Smooth muscle cell (in vitro differentiated cells): ENCODE results near the gene WBP1. TPM values are rescaled to one million over a fixed set of nuclear protein-coding genes. Genes with fewer than 3 reads are reported as not detected.
A peak's percentile ranks its signal among the peaks of the same experiment; 100 is the strongest.
"Not testable (repeated sequence)": the region's sequence is repeated elsewhere in the genome, so short reads cannot be mapped to it uniquely, and the experiment has no call there.

Source experiments
- DNase-seq: peaks from one replicate; lab custom pipeline; 2025; ENCODE audit not compliant: unreplicated experiment; lab: John Stamatoyannopoulos, UW
- H2AFZ ChIP-seq: fragments of 200-600 bp; sonication (generic); 2 replicates; pipeline ENCODE4 v1.6.0; 2016; ENCODE audit warnings: antibody characterized with exemption, low read depth, mild to moderate bottlenecking
- H3F3A ChIP-seq: fragments of 200-600 bp; sonication (generic); 2 replicates; pipeline ENCODE4 v1.6.0; 2017; ENCODE audit warnings: antibody characterized with exemption, low read depth
- H3K27ac ChIP-seq: fragments of 200-600 bp; sonication (generic); 2 replicates; pipeline ENCODE4 v1.5.1; 2016; ENCODE audit warnings: low read depth, mild to moderate bottlenecking
- H3K27me3 ChIP-seq: fragments of 200-600 bp; sonication (generic); 2 replicates; pipeline ENCODE4 v1.6.1; 2016; ENCODE audit warnings: low read depth, mild to moderate bottlenecking
- H3K36me3 ChIP-seq: fragments of 200-600 bp; sonication (generic); 2 replicates; pipeline ENCODE4 v1.5.1; 2016; ENCODE audit warnings: low read depth
- H3K4me1 ChIP-seq: fragments of 200-600 bp; sonication (generic); 2 replicates; pipeline ENCODE4 v1.5.1; 2016; ENCODE audit warnings: low read depth
- H3K4me2 ChIP-seq: fragments of 200-600 bp; sonication (generic); 2 replicates; pipeline ENCODE4 v1.6.0; 2016; ENCODE audit warnings: mild to moderate bottlenecking
- H3K4me3 ChIP-seq: fragments of 200-600 bp; sonication (generic); 2 replicates; pipeline ENCODE4 v1.5.1; 2016; ENCODE audit warnings: mild to moderate bottlenecking
- H3K79me2 ChIP-seq: fragments of 200-600 bp; sonication (generic); 2 replicates; pipeline ENCODE4 v1.6.0; 2016; ENCODE audit warnings: low read depth, mild to moderate bottlenecking
- H3K9ac ChIP-seq: fragments of 200-600 bp; sonication (generic); 2 replicates; pipeline ENCODE4 v1.6.0; 2016; ENCODE audit warnings: low read depth
- H3K9me3 ChIP-seq: fragments of 200-600 bp; sonication (generic); replicated peaks from 2 replicates; pipeline ENCODE4 v1.5.1; 2016; ENCODE audit warnings: low read depth
- H4K20me1 ChIP-seq: fragments of 200-600 bp; sonication (generic); 2 replicates; pipeline ENCODE4 v1.6.0; 2016; ENCODE audit warnings: low read depth
- WGBS: methylation state at CpG from one replicate; pipeline ENCODE4 v1.1.7; 2016; ENCODE audit warnings: low lambda C conversion rate; 5-methylcytosine and 5-hydroxymethylcytosine counted together
- polyA plus RNA-seq: library from polyadenylated mRNA; unstranded; fragments of >200 nt; fragmentation: Nextera tagmentation; extraction: Ambion mirVana; gene quantifications from 2 replicates; pipeline ENCODE4 v1.2.1, GENCODE V29; 2016
- total RNA-seq: library from RNA; depleted of rRNA; stranded (reverse); fragments of >200 nt; gene quantifications from 2 replicates; pipeline ENCODE4 v1.2.3, GENCODE V29; 2014
- TF ChIP-seq, protein P1 (sequence below): fragments of 200-600 bp; sonication (generic); IDR thresholded peaks from 2 replicates; pipeline ENCODE4 v1.5.1; 2017; ENCODE audit warnings: borderline replicate concordance, mild to moderate bottlenecking, antibody characterized with exemption; ENCODE audit not compliant: insufficient read depth, poor library complexity, severe bottlenecking

WBP1 gene
- total and polyA plus RNA-seq, 2 experiments from 2014 or later, result 90.8 to 117 TPM

DNA sequence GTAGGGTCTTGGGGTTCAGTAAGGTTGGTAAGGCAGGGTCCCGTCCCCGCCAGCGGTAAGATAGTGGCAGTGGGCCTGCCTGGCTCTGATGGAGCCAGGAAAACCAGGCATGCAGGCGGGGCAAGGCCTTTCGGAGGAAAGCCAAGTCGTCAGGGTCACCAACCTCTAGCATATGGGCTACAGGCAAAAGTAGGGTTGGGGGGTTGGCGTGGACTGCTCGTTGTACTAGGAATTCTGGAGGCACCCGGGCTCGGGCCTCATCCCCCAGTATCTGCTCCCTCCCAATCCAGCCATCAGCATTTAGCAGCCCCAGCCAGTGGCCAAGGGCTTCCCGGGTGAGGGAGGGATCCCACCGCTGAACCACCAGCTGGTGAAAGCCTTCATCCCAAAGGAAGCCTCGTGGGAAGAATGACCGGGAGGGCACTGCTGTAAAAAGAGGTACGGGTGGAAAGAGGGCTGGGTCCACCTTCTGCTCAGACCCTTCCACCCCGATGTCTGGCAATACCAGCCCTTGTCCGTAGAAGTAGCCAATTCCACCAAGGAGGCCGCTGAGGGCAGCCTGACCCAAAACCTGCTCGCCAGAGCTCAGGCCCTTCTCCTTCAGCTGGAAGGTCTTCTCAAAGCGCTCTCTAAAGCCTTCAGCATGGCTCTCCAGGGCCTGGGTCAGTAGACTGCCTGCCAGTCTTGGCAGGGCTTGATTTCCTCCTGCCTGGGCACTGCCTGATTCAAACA, 4.0 kb downstream of the WBP1 start:
- peaks cover 16% of the 10 kb centered on the region for H3F3A ChIP-seq
- WGBS, result 97% methylated on average over 20 of the region's 20 CpGs

DNA sequence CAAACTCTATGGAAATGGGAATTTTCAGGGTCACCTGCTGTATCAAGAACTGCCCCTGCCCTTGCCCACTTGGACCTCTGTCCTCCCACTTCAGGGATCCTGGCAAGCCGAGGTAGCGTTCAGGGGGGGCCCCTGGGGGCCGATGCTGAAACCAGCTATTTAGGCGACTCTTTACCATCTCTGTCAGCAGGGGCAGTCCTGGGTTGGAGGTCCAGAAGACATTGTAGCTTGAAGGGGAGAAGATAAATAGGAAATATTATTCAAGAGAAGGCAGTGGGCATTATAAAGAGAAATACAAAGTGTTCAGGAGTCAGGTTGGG, 4.5 kb downstream of the WBP1 start:
- DNase-seq, result no peak
- Histone ChIP-seq H3K9ac (no peak overlapping the region), H4K20me1 (no peaks in the 10 kb centered on the region), H3K27ac (no peak overlapping the region), H3K4me1 (peaks cover 19% of the 10 kb centered on the region), H3K36me3 (no peaks in the 10 kb centered on the region), H3K9me3 (no peaks in the 10 kb centered on the region), H3K27me3 (no peaks in the 10 kb centered on the region), H3K4me3 (no peak overlapping the region), H3F3A (peaks cover 20% of the 10 kb centered on the region), H2AFZ (no peak overlapping the region), H3K4me2 (no peak overlapping the region), H3K79me2 (peaks cover 47% of the 10 kb centered on the region)
- 97% methylated on average over 4 of the region's 4 CpGs for WGBS
- TF ChIP-seq, protein P1, sequence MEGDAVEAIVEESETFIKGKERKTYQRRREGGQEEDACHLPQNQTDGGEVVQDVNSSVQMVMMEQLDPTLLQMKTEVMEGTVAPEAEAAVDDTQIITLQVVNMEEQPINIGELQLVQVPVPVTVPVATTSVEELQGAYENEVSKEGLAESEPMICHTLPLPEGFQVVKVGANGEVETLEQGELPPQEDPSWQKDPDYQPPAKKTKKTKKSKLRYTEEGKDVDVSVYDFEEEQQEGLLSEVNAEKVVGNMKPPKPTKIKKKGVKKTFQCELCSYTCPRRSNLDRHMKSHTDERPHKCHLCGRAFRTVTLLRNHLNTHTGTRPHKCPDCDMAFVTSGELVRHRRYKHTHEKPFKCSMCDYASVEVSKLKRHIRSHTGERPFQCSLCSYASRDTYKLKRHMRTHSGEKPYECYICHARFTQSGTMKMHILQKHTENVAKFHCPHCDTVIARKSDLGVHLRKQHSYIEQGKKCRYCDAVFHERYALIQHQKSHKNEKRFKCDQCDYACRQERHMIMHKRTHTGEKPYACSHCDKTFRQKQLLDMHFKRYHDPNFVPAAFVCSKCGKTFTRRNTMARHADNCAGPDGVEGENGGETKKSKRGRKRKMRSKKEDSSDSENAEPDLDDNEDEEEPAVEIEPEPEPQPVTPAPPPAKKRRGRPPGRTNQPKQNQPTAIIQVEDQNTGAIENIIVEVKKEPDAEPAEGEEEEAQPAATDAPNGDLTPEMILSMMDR, result no peak

More for the DNA sequence above, 4.0 kb downstream of the WBP1 start:
- Histone ChIP-seq H3K27me3 (no peaks in the 10 kb centered on the region), H3K27ac (no peak overlapping the region), H3K9ac (no peak overlapping the region), H3K4me1 (peaks cover 19% of the 10 kb centered on the region), H3K4me2 (no peak overlapping the region), H3K79me2 (peaks cover 47% of the 10 kb centered on the region), H3K9me3 (no peaks in the 10 kb centered on the region), H3K4me3 (no peak overlapping the region), H3K36me3 (no peaks in the 10 kb centered on the region), H2AFZ (no peak overlapping the region), H4K20me1 (no peaks in the 10 kb centered on the region)
- TF ChIP-seq, protein P1, result no peak
- DNase-seq, result no peak

DNA sequence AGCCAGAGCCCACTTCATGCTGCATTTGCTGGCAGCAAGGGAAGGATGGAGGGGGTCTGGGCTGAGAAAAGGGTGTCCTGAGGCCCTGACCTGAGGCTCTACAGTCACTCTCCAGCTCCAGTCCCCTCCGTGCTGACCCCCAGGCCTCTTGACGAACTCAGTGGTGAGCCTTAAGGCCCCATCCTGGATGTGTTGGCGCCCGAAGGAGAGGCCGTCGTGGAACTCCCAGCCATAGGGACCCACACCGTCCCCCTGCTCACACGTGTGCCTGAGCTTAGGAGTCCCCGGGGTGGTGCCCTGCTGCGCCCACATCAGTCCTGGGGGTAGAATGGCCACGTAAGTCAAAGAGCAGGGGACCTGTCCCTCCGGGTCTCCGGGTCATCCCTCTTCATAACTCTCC, 6.2 kb downstream of the WBP1 start:
- H3K4me3 ChIP-seq, result peak overlapping the region; percentile 81
- H2AFZ ChIP-seq, result peak overlapping the region; percentile 96
- H3K36me3 ChIP-seq, result no peaks in the 10 kb centered on the region
- no peaks in the 10 kb centered on the region for H4K20me1 ChIP-seq
- peak overlapping the region; percentile 75 for H3K27ac ChIP-seq
- peaks cover 14% of the 10 kb centered on the region for H3K4me1 ChIP-seq
- peak overlapping the region; percentile 97 for H3K4me2 ChIP-seq
- no peak for DNase-seq
- H3K79me2 ChIP-seq, result peaks cover 38% of the 10 kb centered on the region
- no peaks in the 10 kb centered on the region for H3K9me3 ChIP-seq
- TF ChIP-seq, protein P1, result no peak
- WGBS, result 14% methylated on average over 13 of the region's 13 CpGs
- peaks cover 15% of the 10 kb centered on the region for H3F3A ChIP-seq
- no peaks in the 10 kb centered on the region for H3K27me3 ChIP-seq
- peak overlapping the region; percentile 85 for H3K9ac ChIP-seq

DNA sequence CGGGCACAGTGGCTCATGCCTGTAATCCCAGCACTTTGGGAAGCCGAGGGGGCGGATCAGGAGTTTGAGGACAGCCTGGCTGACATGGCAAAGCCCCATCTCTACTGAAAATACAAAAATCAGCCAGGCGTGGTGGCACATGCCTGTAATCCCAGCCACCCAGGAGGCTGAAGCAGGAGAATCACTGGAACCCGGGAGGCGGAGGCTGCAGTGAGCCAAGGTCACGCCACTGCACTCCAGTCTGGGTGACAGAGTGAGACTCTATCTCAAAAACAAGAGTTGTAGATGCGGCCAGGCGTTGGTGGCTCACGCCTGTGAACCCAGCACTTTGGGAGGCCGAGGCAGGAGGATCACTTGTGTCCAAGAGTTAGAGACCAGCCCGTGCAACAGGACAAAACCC, 12.5 kb downstream of the WBP1 start:
- H3K9ac ChIP-seq, H3K36me3 ChIP-seq, DNase-seq, H2AFZ ChIP-seq, H3K27ac ChIP-seq, H4K20me1 ChIP-seq, H3K9me3 ChIP-seq, H3K79me2 ChIP-seq, H3K27me3 ChIP-seq, H3K4me3 ChIP-seq, H3K4me2 ChIP-seq: not testable (repeated sequence)
- Histone ChIP-seq H3F3A (peaks cover 11% of the 10 kb centered on the region), H3K4me1 (peaks cover 16% of the 10 kb centered on the region)
- 98% methylated on average over 12 of the region's 12 CpGs for WGBS
